IPS DF 6.9 (cell line): ENCODE data around the gene DEFB129.

Experiments used
- DNase-seq: peaks from one replicate; pipeline ENCODE4 v3.0.0-alpha.2; 2013; ENCODE audit warnings: low read depth, low spot score
- H3K27ac ChIP-seq: one replicate; pipeline ENCODE4 v1.5.1; 2013; ENCODE audit warnings: low read length, control low read depth
- H3K27me3 ChIP-seq: 2 replicates; pipeline ENCODE4 v1.6.1; 2013; ENCODE audit warnings: mild to moderate bottlenecking, low read length; ENCODE audit not compliant: control insufficient read depth, insufficient read depth
- H3K36me3 ChIP-seq: 2 replicates; pipeline ENCODE4 v1.6.1; 2013; ENCODE audit warnings: low read length; ENCODE audit not compliant: control insufficient read depth, insufficient read depth
- H3K4me1 ChIP-seq: 2 replicates; pipeline ENCODE4 v1.6.1; 2013; ENCODE audit warnings: low read length; ENCODE audit not compliant: control insufficient read depth, insufficient read depth
- H3K4me3 ChIP-seq: 2 replicates; pipeline ENCODE4 v1.5.1; 2013; ENCODE audit warnings: mild to moderate bottlenecking, low read length
- H3K9me3 ChIP-seq: 2 replicates; pipeline ENCODE4 v1.6.1; 2013; ENCODE audit warnings: low read length, inconsistent platforms; ENCODE audit not compliant: control insufficient read depth, insufficient read depth
- WGBS: extraction: QIAGEN DNeasy Blood & Tissue Kit; methylation state at CpG from one replicate; pipeline ENCODE4 v1.1.7; 2013; ENCODE audit warnings: mixed read lengths, missing lambda C conversion rate; ENCODE audit not compliant: insufficient read length, insufficient coverage; 5-methylcytosine and 5-hydroxymethylcytosine counted together

Gene DEFB129

DNA sequence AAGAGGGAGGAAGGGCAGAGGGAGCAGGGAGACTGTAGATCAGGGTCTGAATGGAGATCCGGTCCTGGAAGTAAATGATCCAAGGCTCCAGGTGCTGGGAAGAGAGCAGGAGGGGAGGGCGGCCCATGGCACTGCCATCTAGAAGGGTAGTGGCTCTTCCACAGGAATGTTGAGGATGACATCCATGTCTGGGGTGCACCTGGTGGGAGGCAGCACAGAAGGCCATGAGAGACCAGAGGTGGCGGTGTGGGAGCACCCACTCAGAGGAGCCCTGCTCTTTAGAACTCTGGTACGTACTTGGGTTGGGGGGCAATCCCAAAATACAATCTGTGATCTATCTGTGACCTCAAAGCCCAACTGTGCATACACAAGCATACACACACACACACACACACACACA is 44.0 kb downstream of the DEFB129 start:
- Histone ChIP-seq H3K27ac (no peak overlapping the region), H3K9me3 (no peaks in the 10 kb centered on the region), H3K27me3 (peaks cover 1% of the 10 kb centered on the region; the same call in 1 of the 2 replicates), H3K36me3 (no peaks in the 10 kb centered on the region), H3K4me1 (no peaks in the 10 kb centered on the region), H3K4me3 (no peak overlapping the region)
- no peak for DNase-seq
- WGBS = no CpG with 5 or more reads among the region's 4 CpGs

DNA sequence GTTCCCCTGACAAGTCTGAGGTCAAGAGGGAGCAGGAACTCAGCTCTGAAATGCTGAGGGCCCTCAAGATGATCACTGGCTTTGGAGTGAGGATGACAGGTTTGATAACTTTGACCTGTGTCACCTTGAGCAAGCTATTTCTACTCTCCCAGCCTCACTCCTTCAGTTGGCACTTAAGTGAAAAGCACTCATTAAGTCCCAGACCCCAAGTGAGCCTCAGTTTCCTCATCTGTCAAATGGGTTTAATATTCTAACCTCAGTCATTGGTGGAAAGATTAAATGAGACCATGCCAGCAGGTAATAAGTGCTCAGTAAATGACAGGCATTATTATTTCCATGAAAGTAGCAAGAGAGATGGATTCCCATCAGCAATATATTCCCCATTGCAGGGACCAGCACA is 44.5 kb downstream of the DEFB129 start:
- peaks cover 3% of the 10 kb centered on the region; the same call in 1 of the 2 replicates for H3K36me3 ChIP-seq
- H3K9me3 ChIP-seq = no peaks in the 10 kb centered on the region
- DNase-seq = no peak
- H3K27me3 ChIP-seq = no peaks in the 10 kb centered on the region
- H3K27ac ChIP-seq = no peak overlapping the region
- H3K4me3 ChIP-seq = no peak overlapping the region
- no peaks in the 10 kb centered on the region for H3K4me1 ChIP-seq

DNA sequence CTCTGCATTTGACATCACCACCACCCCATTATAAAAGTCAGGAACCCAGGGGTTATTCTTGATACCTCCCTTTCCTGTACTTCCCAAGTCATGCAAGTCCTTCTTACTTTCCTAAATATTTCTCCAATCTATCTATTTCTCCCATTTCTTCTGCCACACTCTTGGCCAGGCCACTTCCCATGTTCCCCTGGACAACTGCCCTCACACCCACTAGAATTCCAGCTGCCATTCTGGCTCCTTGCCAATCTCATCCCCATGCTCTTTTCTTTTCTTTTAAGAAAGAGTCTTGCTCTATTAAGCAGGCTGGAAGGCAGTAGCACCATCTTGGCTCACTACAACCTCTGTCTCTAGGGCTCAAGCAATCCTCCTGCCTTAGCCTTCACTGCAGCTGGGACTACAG is 45.7 kb downstream of the DEFB129 start:
- Histone ChIP-seq H3K9me3 (no peaks in the 10 kb centered on the region), H3K27ac (no peak overlapping the region), H3K27me3 (no peaks in the 10 kb centered on the region), H3K4me3 (no peak overlapping the region), H3K4me1 (no peaks in the 10 kb centered on the region), H3K36me3 (peaks cover 9% of the 10 kb centered on the region)
- DNase-seq = no peak

DNA sequence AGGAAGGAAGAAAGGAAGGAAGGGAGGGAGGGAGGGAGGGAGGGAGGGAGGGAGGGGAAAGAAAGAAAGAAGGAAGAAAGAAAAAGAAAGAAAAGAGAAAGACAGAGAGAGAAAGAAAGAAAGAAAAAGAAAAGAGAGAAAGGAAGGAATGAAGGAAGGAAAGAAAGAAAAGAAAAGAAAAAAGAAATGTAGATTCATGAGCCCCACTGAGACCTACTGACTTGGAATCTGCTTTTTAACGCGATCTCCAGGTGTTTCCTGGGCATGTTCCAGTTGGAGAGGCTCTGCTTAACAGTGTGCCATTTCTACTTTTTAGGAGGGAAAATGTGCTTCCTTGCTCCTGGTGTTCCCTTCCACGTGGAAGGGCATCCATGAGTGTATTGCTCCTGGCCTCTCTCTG is 46.8 kb downstream of the DEFB129 start:
- no peak for DNase-seq
- Histone ChIP-seq H3K9me3 (no peaks in the 10 kb centered on the region), H3K4me3 (no peak overlapping the region), H3K27me3 (no peaks in the 10 kb centered on the region), H3K36me3 (peaks cover 9% of the 10 kb centered on the region), H3K27ac (no peak overlapping the region), H3K4me1 (no peaks in the 10 kb centered on the region)
- no CpG with 5 or more reads among the region's 3 CpGs for WGBS

DNA sequence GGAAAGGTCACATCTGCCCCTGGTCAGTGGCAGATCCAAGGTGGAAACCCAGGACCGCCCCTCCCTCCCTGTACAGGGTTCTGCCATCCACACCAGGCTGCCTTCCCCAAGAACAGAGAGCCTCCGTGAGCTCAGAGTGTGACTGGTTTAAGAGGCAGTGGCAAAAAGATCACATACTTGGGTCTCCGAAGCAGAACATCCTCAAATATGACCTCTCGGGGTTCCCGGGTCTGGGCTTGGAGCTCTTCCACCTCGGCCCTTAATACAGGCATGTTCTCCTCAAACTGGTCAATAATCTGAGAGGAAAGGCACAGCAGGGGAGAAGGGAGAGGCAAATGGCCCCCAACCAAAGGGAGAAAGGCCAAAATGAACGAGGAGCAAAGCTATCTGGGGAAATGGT is 48.7 kb downstream of the DEFB129 start:
- DNase-seq = no peak
- Histone ChIP-seq H3K36me3 (peaks cover 9% of the 10 kb centered on the region), H3K4me3 (no peak overlapping the region), H3K9me3 (no peaks in the 10 kb centered on the region), H3K4me1 (no peaks in the 10 kb centered on the region), H3K27me3 (no peaks in the 10 kb centered on the region), H3K27ac (no peak overlapping the region)
- WGBS = no CpG with 5 or more reads among the region's 7 CpGs

DNA sequence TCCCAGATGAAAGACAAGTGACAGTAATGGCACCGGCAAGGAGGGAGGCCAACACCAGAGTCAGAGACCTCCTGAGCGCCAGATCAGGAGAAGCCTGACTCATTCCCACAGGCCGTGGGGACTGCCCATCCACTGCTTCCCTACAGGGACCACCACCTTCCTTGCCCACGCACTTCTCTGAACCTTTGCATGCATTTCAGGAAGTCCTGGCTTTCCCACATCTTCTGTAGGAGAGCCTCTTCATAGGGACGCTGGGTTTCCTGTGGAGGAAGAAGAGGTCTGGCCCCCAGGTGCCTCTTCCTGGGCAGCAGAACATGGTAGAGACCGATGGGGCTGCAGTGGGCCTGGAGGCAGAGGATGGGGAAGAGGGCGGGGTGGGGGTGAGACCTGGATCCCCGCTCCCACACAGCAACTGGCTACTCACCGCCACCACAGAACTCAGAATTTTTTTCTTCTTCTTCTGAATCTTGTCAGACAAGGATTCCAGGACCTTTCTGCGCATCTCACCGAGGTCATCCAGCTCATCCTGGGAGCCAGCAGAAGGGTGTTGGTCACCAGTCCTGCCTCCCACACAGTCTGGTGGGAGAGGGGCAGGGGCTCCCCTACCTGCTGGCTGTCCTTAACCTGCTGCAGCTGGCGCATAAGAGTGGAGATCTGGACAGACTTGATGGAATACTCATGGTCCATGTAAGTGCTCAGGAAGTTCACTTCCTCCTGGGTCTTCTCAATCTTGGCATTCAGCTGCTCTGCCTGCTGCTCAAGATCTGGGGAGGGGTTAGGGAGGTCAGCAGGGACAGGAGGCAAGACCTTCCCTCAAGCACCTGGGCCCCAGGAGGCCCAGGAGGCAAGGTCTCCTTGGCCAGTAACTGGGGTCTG is 49.8 kb downstream of the DEFB129 start:
- WGBS = no CpG with 5 or more reads among the region's 12 CpGs

DNA sequence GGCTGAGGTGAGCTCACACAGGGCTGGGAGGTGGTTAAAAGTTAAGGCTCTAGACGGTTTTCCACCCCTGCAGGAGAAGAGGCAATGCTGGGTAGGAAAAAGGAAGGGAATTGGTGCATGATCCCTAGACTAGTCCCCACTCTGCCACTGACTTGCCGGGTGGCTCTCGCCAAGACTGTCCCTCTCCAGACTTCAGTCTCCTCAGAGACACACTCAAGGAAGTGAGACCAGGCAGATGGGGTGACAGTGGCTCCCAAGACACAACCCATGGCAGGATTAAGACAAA is 50.4 kb downstream of the DEFB129 start:
- WGBS = no CpG with 5 or more reads among the region's 3 CpGs
- Histone ChIP-seq H3K4me1 (no peaks in the 10 kb centered on the region), H3K9me3 (no peaks in the 10 kb centered on the region), H3K27ac (no peak overlapping the region), H3K36me3 (peaks cover 9% of the 10 kb centered on the region), H3K4me3 (no peak overlapping the region), H3K27me3 (no peaks in the 10 kb centered on the region)
- no peak for DNase-seq

More for the DNA sequence above, 49.8 kb downstream of the DEFB129 start:
- Histone ChIP-seq H3K4me3 (no peak overlapping the region), H3K36me3 (peaks cover 9% of the 10 kb centered on the region), H3K27me3 (no peaks in the 10 kb centered on the region), H3K27ac (no peak overlapping the region), H3K9me3 (no peaks in the 10 kb centered on the region), H3K4me1 (no peaks in the 10 kb centered on the region)
- no peak for DNase-seq

DNA sequence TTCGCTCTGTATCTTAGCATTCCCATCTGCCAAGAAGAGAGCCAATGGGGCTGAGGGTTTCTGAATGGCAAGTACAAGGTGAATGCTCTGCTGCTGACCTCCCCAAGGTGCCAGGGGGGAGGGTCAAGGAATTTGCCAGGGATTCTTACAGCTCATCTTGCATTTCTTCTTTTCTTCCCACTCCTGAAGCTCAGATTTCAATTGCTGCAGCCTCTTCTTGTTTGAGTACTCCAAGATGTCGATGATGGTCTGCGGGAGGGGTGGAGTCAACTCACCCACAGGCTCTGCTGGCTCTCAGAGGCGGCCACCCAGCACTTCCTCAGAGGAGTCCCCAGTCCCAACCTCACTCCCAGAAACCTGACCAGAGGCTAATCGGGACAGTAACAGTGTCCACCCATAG is 51.1 kb downstream of the DEFB129 start:
- H3K27ac ChIP-seq = no peak overlapping the region
- H3K36me3 ChIP-seq = peaks cover 9% of the 10 kb centered on the region
- no peaks in the 10 kb centered on the region for H3K9me3 ChIP-seq
- H3K27me3 ChIP-seq = no peaks in the 10 kb centered on the region
- WGBS = no CpG with 5 or more reads among the region's 5 CpGs
- no peaks in the 10 kb centered on the region for H3K4me1 ChIP-seq
- DNase-seq = no peak
- no peak overlapping the region for H3K4me3 ChIP-seq

DNA sequence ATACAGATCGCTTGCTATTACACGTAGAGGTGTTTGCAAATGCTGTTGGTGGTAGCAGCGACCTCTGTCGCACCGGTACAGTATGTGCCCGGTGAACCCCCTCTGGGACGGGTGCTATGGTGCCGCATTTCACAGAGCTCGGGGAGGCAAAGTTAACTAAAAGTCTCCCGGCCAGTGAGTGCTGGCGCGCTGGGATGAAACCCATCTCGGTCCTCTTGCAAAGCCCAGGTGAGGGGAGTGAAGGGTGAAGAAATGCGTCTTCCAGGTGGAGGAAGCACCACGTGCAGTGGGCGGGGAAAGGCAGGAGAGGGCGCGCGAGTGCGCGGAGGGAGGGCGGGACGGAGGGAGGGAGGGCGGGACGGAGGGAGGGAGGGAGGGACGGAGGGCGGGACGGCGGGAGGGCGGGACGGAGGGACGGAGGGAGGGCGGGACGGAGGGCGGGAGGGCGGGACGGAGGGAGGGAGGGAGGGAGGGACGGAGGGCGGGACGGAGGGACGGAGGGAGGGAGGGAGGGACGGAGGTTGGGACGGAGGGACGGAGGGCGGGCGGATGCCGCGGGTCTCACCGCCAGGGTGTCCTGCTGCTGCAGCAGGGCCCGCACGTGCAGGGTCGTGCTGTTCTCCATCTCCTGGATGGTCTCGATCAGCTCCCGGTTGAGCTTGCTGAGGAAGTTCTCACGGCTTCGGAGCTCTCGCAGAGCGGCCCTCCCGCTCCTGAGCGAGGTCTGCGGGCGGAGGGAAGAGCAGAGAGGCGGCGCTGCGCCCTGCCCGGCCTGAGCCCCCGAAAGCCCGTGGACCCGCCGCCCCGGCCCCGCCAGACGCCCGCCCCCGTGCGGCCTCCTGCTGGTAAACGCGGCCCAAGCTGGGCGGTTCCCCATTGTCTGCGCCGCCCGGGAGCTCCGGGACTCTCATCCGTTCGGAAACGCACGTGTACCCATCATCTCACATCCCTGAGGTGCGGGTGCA is 51.8 kb downstream of the DEFB129 start:
- peaks cover 9% of the 10 kb centered on the region for H3K36me3 ChIP-seq
- no peaks in the 10 kb centered on the region for H3K4me1 ChIP-seq
- H3K9me3 ChIP-seq = no peaks in the 10 kb centered on the region
- DNase-seq = no peak
- H3K27me3 ChIP-seq = no peaks in the 10 kb centered on the region
- H3K27ac ChIP-seq = no peak overlapping the region
- no peak overlapping the region for H3K4me3 ChIP-seq
- WGBS = no CpG with 5 or more reads among the region's 88 CpGs
